OCI-LY7 (cell line): ENCODE data around the gene APBB2. TPM values are rescaled to one million over a fixed set of nuclear protein-coding genes. Genes with fewer than 3 reads are reported as not detected.

ENCODE experiments used
- BruUV-seq: library from RNA; stranded (reverse); fragments of 400-500 nt; replicated peaks from 2 replicates; lab custom pipeline; 2021; lab: Mats Ljungman, UMichigan
- CTCF ChIA-PET: fragments of 300-600 bp; sonication (Branson Sonifier 250); formaldehyde crosslinking; loops from one replicate; lab custom pipeline; 2022; ENCODE audit warnings: antibody characterized with exemption; ENCODE audit not compliant: unreplicated experiment; lab: Charles Lee
- POLR2A ChIA-PET: fragments of 300-600 bp; sonication (Branson Sonifier 250); formaldehyde crosslinking; loops from one replicate; lab custom pipeline; 2022; ENCODE audit warnings: antibody characterized with exemption; lab: Charles Lee
- DNase-seq: peaks from one replicate; pipeline ENCODE4 v3.0.0-alpha.2; 2015; ENCODE audit warnings: low spot score
- H2AFZ ChIP-seq: fragments of 200-600 bp; sonication (generic), shearing (Covaris generic); 2 replicates; pipeline ENCODE4 v1.6.1; 2014; ENCODE audit warnings: mild to moderate bottlenecking, antibody characterized with exemption, low read length, moderate library complexity
- H3K27ac ChIP-seq: fragments of 200-600 bp; sonication (generic); 2 replicates; pipeline ENCODE4 v1.5.1; 2014; ENCODE audit warnings: mixed run types, low read depth, mild to moderate bottlenecking, moderate library complexity, low read length, inconsistent platforms; ENCODE audit not compliant: poor library complexity, severe bottlenecking
- H3K36me3 ChIP-seq: fragments of 200-600 bp; sonication (generic); 2 replicates; pipeline ENCODE4 v1.6.1; 2014; ENCODE audit warnings: mild to moderate bottlenecking, antibody characterized with exemption, low read length, moderate library complexity, mixed read lengths; ENCODE audit not compliant: insufficient read depth
- H3K4me1 ChIP-seq: fragments of 200-600 bp; sonication (generic); 2 replicates; pipeline ENCODE4 v1.5.1; 2014; ENCODE audit warnings: mild to moderate bottlenecking, low read length; ENCODE audit not compliant: insufficient read depth, poor library complexity, severe bottlenecking
- H3K4me2 ChIP-seq: fragments of 200-600 bp; sonication (generic); 2 replicates; pipeline ENCODE4 v1.6.1; 2014; ENCODE audit warnings: mild to moderate bottlenecking, low read length
- H3K4me3 ChIP-seq: fragments of 200-600 bp; sonication (generic); 2 replicates; pipeline ENCODE4 v1.5.1; 2014; ENCODE audit warnings: mild to moderate bottlenecking, low read depth, low read length; ENCODE audit not compliant: poor library complexity, severe bottlenecking
- H3K79me2 ChIP-seq: fragments of 200-600 bp; sonication (generic); 2 replicates; pipeline ENCODE4 v1.6.1; 2016; ENCODE audit warnings: low read depth, mild to moderate bottlenecking, low read length, moderate library complexity, mixed read lengths; ENCODE audit not compliant: insufficient read depth
- H3K9me2 ChIP-seq: fragments of 200-600 bp; sonication (generic); 2 replicates; pipeline ENCODE4 v1.6.1; 2016; ENCODE audit warnings: mild to moderate bottlenecking, low read length, mixed read lengths; ENCODE audit not compliant: insufficient read depth
- H3K9me3 ChIP-seq: fragments of 200-600 bp; sonication (generic); 2 replicates; pipeline ENCODE4 v1.6.1; 2014; ENCODE audit warnings: mild to moderate bottlenecking, mixed run types, low read length, mixed read lengths
- H4K20me1 ChIP-seq: fragments of 200-600 bp; sonication (generic); 2 replicates; pipeline ENCODE4 v1.6.1; 2014; ENCODE audit warnings: mild to moderate bottlenecking, antibody characterized with exemption, low read length, moderate library complexity, mixed read lengths; ENCODE audit not compliant: insufficient read depth
- CTCF ChIP-seq: fragments of 200-600 bp; sonication (generic); conservative IDR thresholded peaks from 2 replicates; pipeline ENCODE4 v1.5.1; 2014; ENCODE audit warnings: mild to moderate bottlenecking, antibody characterized with exemption, low read length, moderate library complexity, mixed read lengths
- EZH2phosphoT487 ChIP-seq: fragments of 200-600 bp; sonication (generic); IDR thresholded peaks from 2 replicates; pipeline ENCODE4 v1.6.1; 2018; ENCODE audit warnings: low read depth, borderline replicate concordance, mild to moderate bottlenecking, mixed run types, antibody characterized with exemption, low read length, moderate library complexity, mixed read lengths
- intact Hi-C: fragments of 100-400 bp; cut with micrococcal nuclease; formaldehyde crosslinking; loops from one replicate; pipeline ENCODE4 v1.10.0; 2022; ENCODE audit not compliant: unreplicated experiment
- total RNA-seq, 2 experiments: library from RNA; depleted of rRNA in 1 of 2; stranded (reverse); fragments of >200 nt in 1 of 2; shearing (Covaris generic) in 1 of 2; gene quantifications; 2 replicates each; pipeline ENCODE4 v1.2.3, GENCODE V29; 2014 to 2022

APBB2 gene
- total RNA-seq, 2 experiments from 2014 or later, result 66.4 to 88.5 TPM

GRCh38 chr4:41041551-41041950 is 172.8 kb downstream of the APBB2 start:
- Histone ChIP-seq H3K9me2 (no peaks in the 10 kb centered on the region), H3K9me3 (peaks cover 18% of the 10 kb centered on the region), H3K79me2 (no peaks in the 10 kb centered on the region), H3K4me1 (no peaks in the 10 kb centered on the region), H3K4me3 (no peak overlapping the region), H3K27ac (no peak overlapping the region), H4K20me1 (no peaks in the 10 kb centered on the region), H2AFZ (no peak overlapping the region), H3K4me2 (no peak overlapping the region), H3K36me3 (no peaks in the 10 kb centered on the region)
- no TSS peak for BruUV-seq
- intact Hi-C loops, result no loop called here
- no peak for DNase-seq
- CTCF ChIA-PET, result no interaction called here
- TF ChIP-seq EZH2phosphoT487 (no peak), CTCF (no peak)
- POLR2A ChIA-PET, result interaction anchor here (4.8 kb wide), 1 partner anchor 11 kb away, joined by 17 read pairs; no protein-coding TSS in a partner anchor

DNA sequence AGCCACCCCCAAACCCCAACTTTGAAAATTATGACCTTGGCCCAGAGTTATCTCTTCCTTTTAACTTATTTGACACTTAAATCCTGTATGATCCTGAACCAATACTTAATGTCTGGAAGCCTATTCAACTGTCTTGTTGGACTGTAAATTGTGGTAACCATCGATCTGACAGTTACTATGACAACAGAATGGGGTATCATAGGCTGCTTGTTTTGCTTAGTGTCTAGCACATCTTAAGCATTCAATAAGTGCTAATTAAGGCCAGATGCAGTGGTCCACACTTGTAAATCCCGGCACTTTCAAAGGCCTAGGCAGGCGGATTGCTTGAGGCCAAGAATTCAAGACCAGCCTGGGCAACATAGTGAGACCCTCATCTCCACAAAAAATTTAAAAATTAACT is 175.0 kb downstream of the APBB2 start:
- Histone ChIP-seq H3K4me3 (no peak overlapping the region), H3K9me3 (peaks cover 7% of the 10 kb centered on the region), H3K4me2 (no peak overlapping the region), H3K36me3 (no peaks in the 10 kb centered on the region), H4K20me1 (no peaks in the 10 kb centered on the region), H2AFZ (no peak overlapping the region), H3K79me2 (no peaks in the 10 kb centered on the region), H3K4me1 (no peaks in the 10 kb centered on the region), H3K27ac (no peak overlapping the region), H3K9me2 (no peaks in the 10 kb centered on the region)
- ChIA-PET POLR2A (interaction anchor here (1.0 to 4.8 kb wide), 2 partner anchors 8 to 12 kb away, joined by 3 to 17 read pairs; no protein-coding TSS in a partner anchor), CTCF (no interaction called here)
- intact Hi-C loops, result no loop called here
- no peak for DNase-seq
- no peak for TF ChIP-seq EZH2phosphoT487
- TF ChIP-seq CTCF, result no peak
- BruUV-seq, result no TSS peak

DNA sequence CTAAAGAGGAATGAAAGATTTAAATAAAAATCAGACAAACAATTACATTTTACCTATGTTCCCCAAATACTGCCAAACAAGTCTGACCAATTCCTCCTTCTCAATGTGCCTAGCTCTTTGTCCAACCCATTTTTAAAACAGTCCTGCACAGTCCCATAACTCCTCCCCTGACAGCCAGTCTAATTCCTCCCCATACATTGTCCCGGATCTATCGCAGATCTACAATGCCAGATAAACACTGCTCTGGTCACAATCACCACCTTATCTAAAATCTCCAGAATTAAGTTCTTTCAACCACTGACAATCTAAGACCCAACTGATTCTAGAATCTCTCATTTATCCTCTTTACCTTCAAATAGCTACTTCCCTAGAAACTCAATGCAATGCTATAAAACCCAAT is 176.0 kb downstream of the APBB2 start:
- Histone ChIP-seq H3K4me3 (no peak overlapping the region), H3K9me2 (no peaks in the 10 kb centered on the region), H3K27ac (no peak overlapping the region), H3K36me3 (no peaks in the 10 kb centered on the region), H4K20me1 (no peaks in the 10 kb centered on the region), H3K4me2 (no peak overlapping the region), H2AFZ (no peak overlapping the region), H3K9me3 (no peaks in the 10 kb centered on the region), H3K4me1 (no peaks in the 10 kb centered on the region), H3K79me2 (no peaks in the 10 kb centered on the region)
- TF ChIP-seq EZH2phosphoT487 (no peak), CTCF (no peak)
- BruUV-seq, result no TSS peak
- ChIA-PET CTCF (interaction anchor here (0.7 kb wide), 1 partner anchor 25 kb away, joined by 3 read pairs; no protein-coding TSS in a partner anchor), POLR2A (interaction anchor here (0.5 to 1.2 kb wide), 5 partner anchors 8 to 110 kb away, joined by 3 to 6 read pairs (median 4); no protein-coding TSS in a partner anchor)
- intact Hi-C loops, result no loop called here
- DNase-seq, result no peak
